G401 (cell line): ENCODE data around the gene ARHGAP1. TPM values are rescaled to one million over a fixed set of nuclear protein-coding genes. Genes with fewer than 3 reads are reported as not detected.

ENCODE experiments used
- DNase-seq: peaks from one replicate; pipeline ENCODE4 v3.0.0-alpha.2; 2015; ENCODE audit warnings: low spot score
- in situ Hi-C: cut with HindIII; loops from 2 replicates; pipeline ENCODE4 v1.10.0; 2016; ENCODE audit warnings: low sequenced_read_pairs, mixed read lengths
- total RNA-seq: library from RNA; depleted of rRNA; stranded (reverse); fragments of >200 nt; shearing (Covaris generic); gene quantifications from 2 replicates; pipeline ENCODE4 v1.2.3, GENCODE V29; 2014; rRNA removed

The ARHGAP1 gene
- 4.1 and 4.9 TPM in 2 replicates for total RNA-seq

DNA sequence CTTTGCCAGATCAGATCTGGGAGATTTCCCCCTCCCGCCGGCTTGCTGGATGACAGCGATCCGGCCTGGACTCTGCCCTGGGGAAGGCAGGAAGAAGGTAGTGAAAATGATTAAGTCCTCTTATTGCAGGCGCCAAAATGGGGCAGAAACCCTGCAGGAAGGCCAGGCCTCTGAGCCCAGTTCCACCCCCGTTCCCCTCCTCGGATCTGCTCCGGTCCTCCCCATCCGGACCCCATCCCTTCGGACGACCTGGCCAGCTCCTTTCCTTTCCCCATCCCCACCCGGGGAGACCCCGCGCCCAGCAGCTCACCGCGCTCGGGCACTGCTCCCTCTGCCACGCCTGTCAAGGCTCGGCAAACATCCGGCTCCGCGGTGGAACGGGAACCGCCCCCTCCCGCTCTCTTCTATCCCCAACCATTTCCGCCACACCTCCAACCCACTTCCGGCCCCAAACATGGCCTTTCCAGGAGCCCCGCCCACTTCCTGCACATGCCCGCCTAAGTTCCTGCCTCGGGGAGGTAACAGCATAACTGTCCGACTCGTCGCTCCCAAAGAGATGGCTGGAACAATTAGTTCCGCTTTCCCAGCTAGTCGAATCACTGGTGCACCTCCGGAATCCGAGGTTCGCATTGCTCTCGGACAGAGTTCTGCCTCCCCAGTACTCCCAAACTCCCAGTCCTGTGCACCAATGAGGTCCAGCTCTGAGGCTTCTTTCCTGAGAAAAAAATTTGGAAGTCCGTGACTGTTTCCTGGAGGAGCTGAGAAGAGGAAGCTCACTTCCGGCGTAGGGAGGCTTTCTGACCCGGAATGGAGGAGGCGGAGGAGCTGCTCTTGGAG lies at the start of gene ARHGAP1, which contains the start of gene ZNF408:
Gene ARHGAP1, minus strand, starts transcription at position 379 of the 837 bp plus-strand sequence. CDS start 4,512 bp downstream, outside the sequence.
Gene ZNF408, plus strand, starts transcription at position 791 of the 837 bp plus-strand sequence. Its CDS starts 17 bp downstream, at position 808.
- peak; percentile 99 for DNase-seq
- in situ Hi-C loops = no loop called here

DNA sequence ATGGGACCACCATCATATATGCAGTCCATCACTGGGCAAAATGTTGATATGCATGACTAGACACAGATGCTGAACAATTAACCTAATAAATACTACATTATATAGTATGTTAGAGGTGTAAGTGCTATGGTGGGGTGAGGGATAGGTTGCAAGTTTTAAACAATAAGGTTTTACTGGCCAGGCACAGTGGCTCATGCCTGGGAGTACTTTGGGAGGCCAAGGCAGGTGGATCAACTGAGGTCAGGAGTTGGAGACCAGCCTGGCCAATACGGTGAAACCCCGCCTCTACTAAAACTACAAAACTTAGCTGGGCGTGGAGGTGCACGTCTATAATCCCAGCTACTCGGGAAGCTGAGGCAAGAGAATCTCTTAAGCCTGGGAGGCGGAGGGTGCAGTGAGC lies 46.7 kb upstream of the ARHGAP1 start:
- no peak for DNase-seq
- in situ Hi-C loops = no loop called here

DNA sequence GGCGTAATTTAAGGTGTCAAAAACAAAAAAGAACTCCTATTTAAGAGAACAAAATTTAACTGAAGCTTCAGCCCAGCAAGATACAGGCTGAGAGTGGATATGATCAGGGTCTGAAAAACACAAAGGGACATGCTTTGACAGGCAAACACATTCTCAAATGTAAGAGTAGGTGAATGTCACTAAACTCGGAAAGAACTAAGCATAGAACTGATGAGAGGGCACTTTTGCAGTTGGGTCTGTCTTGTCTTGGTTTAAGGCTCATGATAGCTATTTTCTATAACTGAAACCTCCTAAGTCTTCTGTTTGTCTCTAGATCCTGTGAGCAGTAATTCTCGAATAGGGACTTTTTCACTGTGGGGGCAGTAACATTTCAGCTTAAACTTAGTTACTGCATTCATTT lies 45.6 kb upstream of the ARHGAP1 start:
- in situ Hi-C loops = no loop called here
- DNase-seq = no peak

DNA sequence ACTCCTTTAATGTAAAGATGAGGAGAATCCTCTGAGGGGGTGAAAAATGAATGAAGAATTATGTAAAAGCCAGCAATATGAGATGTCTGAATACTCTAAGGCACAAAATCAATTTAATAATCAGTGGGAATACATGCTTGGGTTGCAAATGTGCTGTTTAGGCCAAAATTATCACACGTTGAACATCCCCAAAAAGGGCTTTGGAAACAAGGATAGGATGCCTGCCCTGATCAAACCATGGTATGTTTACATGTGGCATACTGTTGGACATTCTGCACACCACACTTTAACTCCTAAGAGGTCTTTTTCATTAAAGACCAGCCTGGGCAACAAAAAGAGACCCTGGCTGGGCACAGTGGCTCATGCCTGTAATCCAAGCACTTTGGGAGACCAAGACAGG lies 44.9 kb upstream of the ARHGAP1 start:
- in situ Hi-C loops = no loop called here
- no peak for DNase-seq

DNA sequence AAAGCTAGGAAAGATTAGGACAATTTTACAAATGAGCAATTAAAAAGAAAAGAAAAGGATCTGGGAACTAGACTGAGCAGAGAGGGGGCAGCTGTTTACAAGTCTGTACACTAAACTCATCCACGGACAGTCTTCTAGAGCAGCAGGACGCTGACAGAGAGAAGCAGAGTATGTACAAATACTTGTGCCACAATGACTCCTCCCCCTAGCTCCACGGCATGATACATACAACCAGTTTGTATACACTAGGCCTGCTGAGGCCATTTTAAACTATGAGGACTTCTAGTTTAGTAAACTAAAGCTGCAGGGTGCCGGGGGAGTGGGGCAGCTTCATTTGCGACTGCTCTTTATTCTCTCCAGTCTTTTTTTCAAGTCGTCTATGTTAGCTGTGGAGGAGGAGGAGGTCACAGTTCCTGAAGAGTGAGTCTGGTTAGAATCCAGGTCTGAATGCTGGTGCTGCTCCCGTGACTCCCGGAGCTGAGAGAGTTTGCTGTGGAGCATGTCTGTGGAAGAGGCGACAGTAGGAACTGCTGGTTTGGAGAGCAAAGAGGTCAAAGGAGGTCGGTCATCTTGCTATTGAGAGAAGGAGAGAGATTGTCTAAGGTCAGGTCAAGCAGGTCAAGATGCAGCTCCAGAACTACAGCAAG lies 43.4 kb upstream of the ARHGAP1 start:
- DNase-seq = no peak
- in situ Hi-C loops = no loop called here

DNA sequence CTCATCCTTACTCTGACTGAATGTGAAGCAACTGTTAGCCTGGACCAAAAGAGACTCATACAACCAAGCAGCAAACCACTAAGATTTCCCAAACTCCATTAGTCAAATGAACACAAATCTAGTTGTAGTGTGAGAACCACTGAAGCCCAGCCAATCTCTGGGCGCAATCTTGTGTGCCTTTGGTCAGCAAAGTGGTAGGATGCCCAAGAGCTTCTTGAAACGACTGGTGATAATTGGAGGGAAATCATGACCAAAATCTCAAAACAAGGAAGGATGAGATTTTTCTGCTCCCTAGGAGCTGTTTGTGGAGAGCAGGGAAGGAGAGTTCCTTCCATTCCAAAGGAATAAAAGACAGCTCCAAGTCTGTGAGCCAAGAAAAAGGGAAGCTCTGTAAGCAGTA lies 42.6 kb upstream of the ARHGAP1 start:
- DNase-seq = no peak
- in situ Hi-C loops = no loop called here

DNA sequence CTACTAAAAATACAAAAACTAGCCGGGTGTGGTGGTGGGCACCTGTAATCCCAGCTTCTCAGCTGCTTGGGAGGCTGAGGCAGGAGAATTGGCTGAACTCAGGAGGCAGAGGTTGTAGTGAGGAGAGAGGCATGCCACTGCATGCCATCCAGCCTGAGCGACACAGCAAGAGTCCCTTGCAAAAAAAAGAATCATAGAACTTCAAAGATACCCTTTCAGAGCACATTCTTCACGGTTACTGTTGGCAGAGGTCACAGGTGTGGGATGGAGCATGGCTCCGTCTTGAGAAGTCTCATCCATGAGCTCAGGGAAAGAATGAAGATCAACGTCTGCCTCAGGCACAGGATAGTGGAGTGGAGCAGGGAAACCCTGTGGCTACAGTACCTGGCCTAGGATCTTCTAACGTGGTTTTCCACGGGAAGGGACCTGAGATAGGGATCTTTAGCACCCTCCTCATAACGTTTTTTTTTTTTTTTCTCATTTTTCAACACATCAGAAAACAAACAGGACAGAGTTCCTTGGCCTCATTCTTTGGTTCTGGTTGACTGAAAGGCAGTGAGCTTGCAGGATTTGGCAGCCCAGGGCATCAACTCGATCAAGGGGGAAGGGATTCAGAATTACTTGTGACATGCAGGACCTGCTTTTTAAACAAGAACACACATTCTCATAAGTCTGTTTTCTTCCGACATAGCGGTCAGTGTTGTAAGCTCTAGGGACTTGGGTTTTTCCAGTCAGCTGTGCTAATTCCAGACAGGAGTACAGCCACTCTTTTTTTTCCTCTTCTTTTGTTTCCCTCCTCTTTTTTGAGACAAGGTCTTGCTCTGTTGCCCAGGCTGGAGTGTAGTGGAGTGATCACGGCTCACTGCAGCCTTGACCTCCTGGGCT lies 41.4 kb upstream of the ARHGAP1 start:
- no peak for DNase-seq
- in situ Hi-C loops = no loop called here

DNA sequence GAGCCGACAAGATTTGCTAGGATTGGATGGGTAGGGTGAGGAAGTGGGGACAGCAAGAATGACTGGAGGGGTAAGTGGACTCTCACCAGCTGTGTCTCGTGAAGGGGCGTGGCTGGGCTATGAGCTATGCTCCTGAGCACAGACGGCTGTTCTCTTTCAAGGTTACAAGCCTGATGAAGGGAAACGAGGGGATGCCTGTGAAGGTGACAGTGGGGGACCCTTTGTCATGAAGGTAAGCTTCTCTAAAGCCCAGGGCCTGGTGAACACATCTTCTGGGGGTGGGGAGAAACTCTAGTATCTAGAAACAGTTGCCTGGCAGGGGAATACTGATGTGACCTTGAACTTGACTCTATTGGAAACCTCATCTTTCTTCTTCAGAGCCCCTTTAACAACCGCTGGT lies 38.5 kb upstream of the ARHGAP1 start:
- in situ Hi-C loops = no loop called here
- DNase-seq = no peak

DNA sequence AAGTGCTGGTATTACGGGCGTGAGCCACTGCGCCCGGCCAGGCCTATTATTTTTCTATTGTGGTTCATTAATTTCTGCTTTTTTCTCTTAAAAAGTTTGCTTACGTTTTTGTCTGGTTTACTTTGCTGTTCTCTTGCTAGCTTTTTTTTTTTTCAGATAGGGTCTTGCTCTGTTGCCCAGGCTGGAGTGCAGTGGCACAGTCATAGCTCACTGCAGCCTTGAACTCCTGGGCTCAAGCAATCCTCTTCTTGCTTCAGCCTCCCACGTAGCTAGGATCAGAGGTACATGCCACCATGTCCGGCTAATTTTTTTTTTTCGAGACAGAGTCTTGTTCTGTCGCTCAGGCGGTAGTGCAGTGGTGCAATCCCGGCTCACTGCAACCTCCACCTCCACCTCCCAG lies 37.3 kb upstream of the ARHGAP1 start:
- in situ Hi-C loops = no loop called here
- DNase-seq = no peak

DNA sequence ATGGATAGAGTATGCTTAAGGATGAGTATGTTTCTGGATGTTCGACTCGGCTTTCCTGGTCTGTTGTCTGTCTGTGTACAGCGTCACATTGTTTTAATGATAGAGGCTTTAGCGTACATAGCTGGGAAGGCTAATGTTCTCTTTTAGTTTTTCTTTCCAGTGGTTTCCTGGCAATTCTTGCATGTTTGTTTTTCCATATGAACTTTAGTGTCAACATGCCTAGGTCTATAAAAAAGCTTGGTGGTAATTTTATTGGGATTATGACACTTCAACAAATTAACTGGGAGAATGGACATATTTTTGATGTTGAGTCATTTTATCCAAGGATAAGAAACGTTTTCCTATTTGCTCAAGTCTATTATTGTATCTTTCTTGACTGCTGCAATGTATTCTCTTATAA lies 36.2 kb upstream of the ARHGAP1 start:
- no peak for DNase-seq
- in situ Hi-C loops = no loop called here

DNA sequence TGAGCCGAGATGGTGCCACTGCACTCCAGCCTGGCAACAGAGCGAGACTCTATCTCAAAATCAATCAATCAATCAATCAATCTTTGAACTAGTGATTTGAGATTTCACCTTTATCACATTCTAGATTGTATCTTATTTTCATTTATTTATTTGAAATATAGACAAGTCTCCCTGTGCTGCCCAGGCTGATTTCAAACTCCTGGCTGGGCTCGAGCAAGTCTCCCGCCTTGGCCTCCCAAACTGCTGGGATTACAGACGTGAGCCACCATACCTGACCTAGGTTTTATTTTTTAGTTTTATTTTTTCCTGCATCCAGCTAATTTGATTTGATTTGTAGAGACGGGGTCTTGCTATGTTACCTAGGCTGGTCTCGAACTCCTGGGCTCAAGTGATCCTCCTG lies 35.7 kb upstream of the ARHGAP1 start:
- DNase-seq = no peak
- in situ Hi-C loops = no loop called here

DNA sequence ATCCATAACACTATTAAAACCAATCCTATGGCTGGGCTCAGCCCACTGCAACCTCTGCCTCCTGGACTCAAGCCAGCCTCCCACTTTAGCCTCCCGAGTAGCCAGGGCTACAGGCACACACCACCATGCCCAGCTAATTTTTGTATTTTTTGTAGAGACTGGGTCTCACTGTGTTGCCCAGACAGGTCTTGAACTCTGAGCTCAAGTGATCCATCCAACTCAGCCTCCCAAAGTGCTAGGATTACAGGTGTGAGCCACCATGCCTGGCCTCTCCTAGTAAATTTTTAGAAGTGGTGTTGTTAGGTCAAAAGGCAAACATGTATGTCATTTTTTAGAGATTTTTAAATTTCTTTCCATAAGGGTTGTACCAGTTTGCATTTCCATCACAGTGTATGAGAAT lies 32.8 kb upstream of the ARHGAP1 start:
- in situ Hi-C loops = no loop called here
- DNase-seq = no peak

DNA sequence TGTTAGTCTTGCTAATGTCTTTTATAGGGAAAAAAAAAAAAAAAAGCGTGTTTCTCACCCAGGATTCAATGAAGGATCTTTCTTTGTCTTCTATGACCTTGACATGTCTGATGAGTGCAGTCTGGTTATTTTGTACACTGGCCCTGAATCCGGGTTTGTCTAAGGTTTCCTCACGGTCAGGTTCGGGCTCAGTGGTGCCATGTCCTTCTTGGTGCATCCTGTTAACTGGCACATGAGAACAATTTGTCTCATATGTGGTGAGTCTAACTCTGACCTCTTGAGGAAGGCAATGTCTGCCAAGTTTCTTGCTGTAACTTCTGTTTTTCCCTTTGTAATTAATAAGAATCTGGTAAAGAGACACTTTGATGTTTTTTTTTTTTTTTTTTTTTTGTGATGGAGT lies 31.1 kb upstream of the ARHGAP1 start:
- no peak for DNase-seq
- in situ Hi-C loops = no loop called here

DNA sequence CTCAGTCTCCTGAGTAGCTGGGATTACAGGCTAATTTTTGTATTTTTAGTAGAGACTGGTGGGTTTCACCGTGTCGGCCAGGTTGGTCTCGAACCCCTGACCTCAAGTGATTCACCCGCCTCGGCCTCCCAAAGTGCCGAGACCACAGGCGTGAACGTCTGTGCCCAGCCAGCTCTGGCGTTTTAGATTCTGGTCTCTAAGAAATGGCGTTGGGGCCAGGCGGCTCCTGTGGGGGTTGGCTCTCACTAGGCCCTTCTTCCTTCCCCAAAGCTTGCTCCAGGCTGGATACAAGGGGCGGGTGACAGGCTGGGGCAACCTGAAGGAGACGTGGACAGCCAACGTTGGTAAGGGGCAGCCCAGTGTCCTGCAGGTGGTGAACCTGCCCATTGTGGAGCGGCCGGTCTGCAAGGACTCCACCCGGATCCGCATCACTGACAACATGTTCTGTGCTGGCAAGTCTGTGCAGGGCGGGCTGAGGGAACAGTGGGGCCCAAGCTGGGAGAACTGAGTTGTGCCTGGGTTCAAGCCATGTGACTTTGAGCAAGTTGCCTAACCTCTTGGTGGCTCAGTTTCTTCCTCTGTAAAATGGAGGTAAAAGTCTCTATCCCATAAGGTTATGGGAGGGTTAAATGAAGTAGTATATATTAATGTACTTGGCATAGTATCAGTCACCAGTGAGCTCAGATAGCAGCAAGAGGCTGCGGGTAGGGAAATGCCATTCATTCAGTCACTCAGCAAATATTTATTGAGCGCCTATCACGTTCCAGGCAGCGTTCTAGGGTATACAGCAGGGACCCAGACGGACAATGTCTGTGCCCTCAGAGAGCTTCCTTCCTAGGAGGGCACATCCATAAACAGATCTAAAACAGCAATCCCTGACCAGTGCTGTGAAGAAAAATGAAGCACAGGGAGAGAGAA lies 28.9 kb upstream of the ARHGAP1 start:
- no peak for DNase-seq
- in situ Hi-C loops = no loop called here

DNA sequence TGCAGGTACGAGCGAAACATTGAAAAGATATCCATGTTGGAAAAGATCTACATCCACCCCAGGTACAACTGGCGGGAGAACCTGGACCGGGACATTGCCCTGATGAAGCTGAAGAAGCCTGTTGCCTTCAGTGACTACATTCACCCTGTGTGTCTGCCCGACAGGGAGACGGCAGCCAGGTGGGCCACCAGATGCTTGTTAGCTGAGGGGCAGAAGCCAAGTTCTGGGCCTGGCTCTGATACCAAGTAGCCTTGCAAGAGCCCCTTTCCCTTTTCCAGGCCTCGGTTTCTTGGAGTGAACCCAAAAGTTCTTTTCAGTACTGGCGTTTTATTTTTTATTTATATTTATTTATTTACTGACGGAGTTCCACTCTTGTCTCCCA lies 28.2 kb upstream of the ARHGAP1 start:
- DNase-seq = no peak
- in situ Hi-C loops = no loop called here

DNA sequence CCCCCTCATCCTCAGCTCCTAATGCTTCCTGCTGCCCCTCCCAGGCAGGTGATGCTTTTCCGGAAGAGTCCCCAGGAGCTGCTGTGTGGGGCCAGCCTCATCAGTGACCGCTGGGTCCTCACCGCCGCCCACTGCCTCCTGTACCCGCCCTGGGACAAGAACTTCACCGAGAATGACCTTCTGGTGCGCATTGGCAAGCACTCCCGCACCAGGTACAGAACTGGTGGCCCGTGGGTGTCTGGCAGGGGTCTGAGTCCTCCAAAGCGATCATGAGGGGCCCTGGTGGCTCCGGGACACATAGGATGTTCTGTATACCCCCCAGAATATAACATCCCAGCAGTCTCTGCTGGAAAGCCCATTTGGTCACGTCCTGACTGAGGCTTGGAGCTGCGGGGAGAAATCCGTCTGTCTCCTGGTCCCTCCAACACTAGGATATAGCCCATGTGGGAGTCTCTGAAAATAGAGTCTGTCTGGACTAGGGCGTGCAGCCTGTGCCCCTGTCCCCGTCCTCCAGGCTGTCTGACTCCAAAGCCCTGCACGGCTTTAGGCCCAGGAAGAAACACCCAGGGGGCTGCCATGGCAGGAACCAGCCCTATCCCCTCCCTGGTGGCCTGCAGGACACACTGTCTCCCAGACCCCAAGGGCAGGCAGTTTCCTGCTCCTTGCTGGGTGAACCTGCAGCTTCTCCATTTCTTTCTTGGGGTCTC lies 27.7 kb upstream of the ARHGAP1 start:
- DNase-seq = no peak
- in situ Hi-C loops = no loop called here

DNA sequence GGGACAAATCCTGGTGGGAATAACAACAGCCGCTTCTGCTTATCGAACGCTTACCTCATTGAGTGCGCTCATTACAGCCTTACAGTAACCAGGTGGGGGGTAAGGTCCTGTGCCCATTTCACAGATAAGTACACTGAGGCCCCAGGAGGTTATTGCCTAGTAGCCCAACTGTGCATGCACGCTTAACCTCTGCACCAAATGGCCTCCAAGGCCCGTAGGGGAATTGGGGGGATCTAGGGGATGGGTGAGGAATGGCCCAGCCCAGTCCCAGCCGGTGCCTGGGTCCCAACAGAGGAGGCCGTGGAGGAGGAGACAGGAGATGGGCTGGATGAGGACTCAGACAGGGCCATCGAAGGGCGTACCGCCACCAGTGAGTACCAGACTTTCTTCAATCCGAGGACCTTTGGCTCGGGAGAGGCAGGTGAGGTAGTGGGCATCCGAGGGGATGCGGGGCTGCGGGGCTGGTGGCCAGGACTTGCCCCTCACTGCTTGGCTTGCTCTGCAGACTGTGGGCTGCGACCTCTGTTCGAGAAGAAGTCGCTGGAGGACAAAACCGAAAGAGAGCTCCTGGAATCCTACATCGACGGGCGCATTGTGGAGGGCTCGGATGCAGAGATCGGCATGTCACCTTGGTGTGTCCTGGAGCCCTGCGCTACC lies 25.9 kb upstream of the ARHGAP1 start:
- in situ Hi-C loops = no loop called here
- no peak for DNase-seq
